GM12892 (cell line): Measurements from ENCODE around the gene PDHB.

Source experiments
- DNase-seq: peaks from one replicate; pipeline ENCODE4 v3.0.0; 2011; ENCODE audit not compliant: insufficient read length
- FAIRE-seq: peaks from 2 replicates; lab custom pipeline; 2011; peaks lifted over from hg19 to GRCh38; lab: Jason Lieb, UNC
- POLR2A ChIP-seq: IDR thresholded peaks from 2 replicates; pipeline ENCODE4 v1.6.1; 2011; ENCODE audit warnings: low read depth, low read length, control low read depth
- POLR2AphosphoS5 ChIP-seq: IDR thresholded peaks from 2 replicates; pipeline ENCODE4 v1.6.1; 2011; ENCODE audit warnings: low read depth, low read length, control low read depth
- TAF1 ChIP-seq: IDR thresholded peaks from 2 replicates; pipeline ENCODE4 v1.6.1; 2011; ENCODE audit warnings: low read depth, mild to moderate bottlenecking, control low read depth, low read length, borderline replicate concordance

The PDHB gene

GRCh38 chr3:58388550-58389091 is 45.0 kb downstream of the PDHB start:
- TF ChIP-seq POLR2A: no peak
- no peak for TF ChIP-seq TAF1
- no peak for TF ChIP-seq POLR2AphosphoS5
- DNase-seq (no peak), FAIRE-seq (no peak)

GRCh38 chr3:58387650-58388546 is 45.7 kb downstream of the PDHB start:
- FAIRE-seq (peak; percentile 33), DNase-seq (no peak)
- TF ChIP-seq TAF1 (no peak), POLR2AphosphoS5 (no peak), POLR2A (no peak)

GRCh38 chr3:58386626-58387365 is 46.8 kb downstream of the PDHB start:
- FAIRE-seq (no peak), DNase-seq (no peak)

GRCh38 chr3:58384381-58385090 is 49.1 kb downstream of the PDHB start:
- TF ChIP-seq POLR2AphosphoS5: no peak
- no peak for TF ChIP-seq TAF1
- TF ChIP-seq POLR2A: no peak
- DNase-seq (no peak), FAIRE-seq (no peak)

More at GRCh38 chr3:58386626-58387365, 46.8 kb downstream of the PDHB start:
- no peak for TF ChIP-seq POLR2A
- TF ChIP-seq POLR2AphosphoS5: no peak
- TF ChIP-seq TAF1: no peak

- DNase-seq: no peak
- FAIRE-seq: no peak
- TF ChIP-seq TAF1 (no peak), POLR2A (no peak), POLR2AphosphoS5 (no peak)
Measured at GRCh38 chr3:58383904-58384303, 49.7 kb downstream of the PDHB start.

- DNase-seq (no peak), FAIRE-seq (no peak)
- no peak for TF ChIP-seq TAF1
- no peak for TF ChIP-seq POLR2AphosphoS5
- no peak for TF ChIP-seq POLR2A
Measured at GRCh38 chr3:58383476-58383875, 50.2 kb downstream of the PDHB start.

- FAIRE-seq: no peak
- TF ChIP-seq TAF1 (no peak), POLR2A (no peak), POLR2AphosphoS5 (no peak)
- DNase-seq: no peak
Measured at GRCh38 chr3:58379351-58380073, 54.1 kb downstream of the PDHB start.

- no peak for DNase-seq
Measured at GRCh38 chr3:58377750-58378149, 55.9 kb downstream of the PDHB start.

More at GRCh38 chr3:58377750-58378149, 55.9 kb downstream of the PDHB start:
- TF ChIP-seq POLR2AphosphoS5 (no peak), TAF1 (no peak), POLR2A (no peak)
- FAIRE-seq: no peak
